Chondrocyte (in vitro differentiated cells): ENCODE data around the gene RAB17. TPM values are rescaled to one million over a fixed set of nuclear protein-coding genes. Genes with fewer than 3 reads are reported as not detected.

Experiments used
- DNase-seq: peaks from one replicate; pipeline ENCODE4 v3.0.0; 2021; ENCODE audit warnings: mixed read lengths, low spot score
- H3K27ac Mint-ChIP-seq: one replicate; pipeline ENCODE4 v1.8.0; 2021; ENCODE audit warnings: mild to moderate bottlenecking, moderate library complexity, mixed read lengths; ENCODE audit not compliant: unreplicated experiment
- H3K27me3 Mint-ChIP-seq: 2 replicates; pipeline ENCODE4 v1.8.0; 2021; ENCODE audit warnings: low read depth, mixed read lengths
- H3K36me3 Mint-ChIP-seq: 2 replicates; pipeline ENCODE4 v1.8.0; 2021; ENCODE audit warnings: low read depth, mixed read lengths
- H3K4me1 Mint-ChIP-seq: 2 replicates; pipeline ENCODE4 v1.8.0; 2021; ENCODE audit warnings: low read depth, mild to moderate bottlenecking, mixed read lengths
- H3K4me3 Mint-ChIP-seq: one replicate; pipeline ENCODE4 v1.8.0; 2021; ENCODE audit warnings: mild to moderate bottlenecking, moderate library complexity, mixed read lengths; ENCODE audit not compliant: unreplicated experiment
- H3K9me3 Mint-ChIP-seq: 2 replicates; pipeline ENCODE4 v1.8.0; 2021; ENCODE audit warnings: low read depth, mixed read lengths
- total RNA-seq: library from RNA; stranded (reverse); gene quantifications from 3 replicates; pipeline ENCODE4 v1.2.1, GENCODE V29; 2021
- TF ChIP-seq, protein P1 (sequence below): fragments of 200-600 bp; sonication (generic); IDR thresholded peaks from 2 replicates; pipeline ENCODE4 v1.5.0; 2021; ENCODE audit warnings: antibody characterized with exemption, mild to moderate bottlenecking, moderate library complexity

RAB17 gene
- total RNA-seq, 1 donor from 2014 or later, result 0.25 TPM

DNA sequence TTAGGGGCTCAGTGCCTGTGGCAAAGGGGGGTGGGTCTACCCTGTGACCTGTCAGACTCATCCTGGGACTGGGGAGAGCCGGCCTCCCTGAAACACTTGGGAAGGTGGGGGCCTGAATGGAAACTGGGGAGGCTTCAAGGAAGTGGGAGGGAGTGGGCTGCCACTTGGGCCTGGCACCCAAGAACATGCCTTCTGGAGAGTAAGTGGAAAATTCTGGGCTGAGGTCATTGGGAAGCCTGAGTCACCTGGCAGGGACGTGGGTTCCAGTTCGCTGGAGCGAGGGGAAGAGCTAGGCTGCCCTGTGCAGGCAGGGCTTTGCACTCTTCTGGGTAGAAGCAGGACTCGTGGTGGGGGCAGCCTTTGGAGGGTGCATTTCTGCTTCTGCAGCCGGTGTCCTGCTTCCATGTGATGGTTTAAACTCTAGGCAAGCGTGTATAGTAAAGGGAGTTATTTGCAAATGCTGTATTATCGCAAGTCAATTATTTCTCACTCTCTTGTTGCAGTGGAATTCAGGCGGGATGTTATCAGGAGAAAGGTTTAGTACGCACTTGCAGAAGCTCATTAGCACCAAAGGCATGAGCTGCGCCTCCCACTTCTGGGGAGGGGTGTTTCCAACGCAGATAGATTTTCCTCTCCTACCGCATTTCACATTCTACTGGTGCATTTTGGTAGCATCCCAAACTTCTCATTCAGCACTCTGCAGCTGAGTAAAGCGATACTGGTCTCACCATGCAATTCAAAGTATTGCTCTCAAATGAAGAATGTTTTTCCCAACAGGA lies 40.7 kb upstream of the RAB17 start:
- Mint-ChIP-seq H3K9me3 (peaks cover 11% of the 10 kb centered on the region), H3K27me3 (no peaks in the 10 kb centered on the region), H3K36me3 (peaks cover 7% of the 10 kb centered on the region), H3K27ac (peak overlapping the region; percentile 8), H3K4me3 (no peak overlapping the region), H3K4me1 (peaks cover 35% of the 10 kb centered on the region)
- TF ChIP-seq, protein P1, sequence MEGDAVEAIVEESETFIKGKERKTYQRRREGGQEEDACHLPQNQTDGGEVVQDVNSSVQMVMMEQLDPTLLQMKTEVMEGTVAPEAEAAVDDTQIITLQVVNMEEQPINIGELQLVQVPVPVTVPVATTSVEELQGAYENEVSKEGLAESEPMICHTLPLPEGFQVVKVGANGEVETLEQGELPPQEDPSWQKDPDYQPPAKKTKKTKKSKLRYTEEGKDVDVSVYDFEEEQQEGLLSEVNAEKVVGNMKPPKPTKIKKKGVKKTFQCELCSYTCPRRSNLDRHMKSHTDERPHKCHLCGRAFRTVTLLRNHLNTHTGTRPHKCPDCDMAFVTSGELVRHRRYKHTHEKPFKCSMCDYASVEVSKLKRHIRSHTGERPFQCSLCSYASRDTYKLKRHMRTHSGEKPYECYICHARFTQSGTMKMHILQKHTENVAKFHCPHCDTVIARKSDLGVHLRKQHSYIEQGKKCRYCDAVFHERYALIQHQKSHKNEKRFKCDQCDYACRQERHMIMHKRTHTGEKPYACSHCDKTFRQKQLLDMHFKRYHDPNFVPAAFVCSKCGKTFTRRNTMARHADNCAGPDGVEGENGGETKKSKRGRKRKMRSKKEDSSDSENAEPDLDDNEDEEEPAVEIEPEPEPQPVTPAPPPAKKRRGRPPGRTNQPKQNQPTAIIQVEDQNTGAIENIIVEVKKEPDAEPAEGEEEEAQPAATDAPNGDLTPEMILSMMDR, result no peak
- DNase-seq, result no peak

DNA sequence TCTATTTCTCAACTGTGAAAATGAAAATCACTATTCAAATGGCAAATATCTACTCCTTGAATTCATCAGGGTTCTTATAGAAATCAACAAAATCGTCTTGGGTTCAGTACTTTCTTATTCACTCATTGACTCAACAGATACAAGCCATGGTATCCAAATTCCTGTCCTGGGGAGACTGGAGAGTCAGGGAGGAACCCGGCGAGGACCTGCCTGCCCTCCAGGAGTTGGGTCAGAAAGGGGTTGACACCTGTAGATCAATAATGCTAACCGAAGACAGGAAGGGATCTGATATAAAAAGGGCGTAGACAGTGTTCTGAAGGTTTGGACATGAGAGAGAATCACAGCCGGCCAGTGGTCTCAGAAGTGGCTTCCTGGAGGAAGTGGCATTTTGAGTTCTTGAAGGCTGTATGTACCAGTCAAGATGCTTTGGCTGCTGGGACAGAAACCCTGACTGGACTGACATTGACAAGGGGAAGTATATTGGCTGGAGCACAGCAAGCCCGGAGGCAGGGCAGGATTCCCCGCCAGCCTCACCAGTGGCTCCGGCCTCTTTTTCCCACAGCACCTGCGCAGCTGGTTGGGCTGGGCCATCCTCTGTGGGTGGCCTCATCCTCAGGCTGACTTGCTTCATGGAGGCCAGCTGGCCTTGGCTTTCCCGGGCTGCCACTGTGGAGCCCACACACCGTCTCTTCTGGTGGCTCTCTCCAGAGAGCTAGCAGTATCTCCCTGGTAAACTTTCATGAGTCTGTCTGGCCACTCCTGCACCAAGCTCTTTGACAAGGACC lies 39.9 kb upstream of the RAB17 start:
- Mint-ChIP-seq H3K9me3 (peaks cover 11% of the 10 kb centered on the region), H3K27ac (no peak overlapping the region), H3K4me1 (peaks cover 35% of the 10 kb centered on the region), H3K27me3 (no peaks in the 10 kb centered on the region), H3K4me3 (no peak overlapping the region), H3K36me3 (peaks cover 7% of the 10 kb centered on the region)
- DNase-seq, result no peak
- TF ChIP-seq, protein P1, result no peak

DNA sequence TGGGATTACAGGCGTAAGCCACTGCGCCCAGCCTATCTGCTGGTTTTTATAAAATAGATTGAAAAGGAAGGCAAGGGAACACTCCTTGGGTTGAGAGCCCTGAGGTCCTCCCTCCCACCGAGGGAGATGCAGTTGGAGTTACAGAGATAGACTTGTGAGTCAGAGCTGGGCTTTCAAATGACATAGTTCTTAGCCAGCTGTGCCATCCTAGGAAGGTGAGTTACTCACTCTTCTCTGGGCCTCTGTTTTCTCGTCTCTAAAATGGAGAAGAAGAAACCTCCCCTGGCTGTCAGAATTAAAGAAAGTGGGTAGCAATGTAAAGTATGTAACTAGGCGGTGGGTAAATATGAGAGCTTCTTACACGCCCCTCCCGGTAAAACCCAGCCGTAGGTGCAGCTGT lies 39.2 kb upstream of the RAB17 start:
- Mint-ChIP-seq H3K9me3 (peaks cover 7% of the 10 kb centered on the region), H3K4me3 (no peak overlapping the region), H3K4me1 (peaks cover 35% of the 10 kb centered on the region), H3K27ac (no peak overlapping the region), H3K27me3 (no peaks in the 10 kb centered on the region), H3K36me3 (peaks cover 4% of the 10 kb centered on the region)
- TF ChIP-seq, protein P1, result no peak
- DNase-seq, result no peak

DNA sequence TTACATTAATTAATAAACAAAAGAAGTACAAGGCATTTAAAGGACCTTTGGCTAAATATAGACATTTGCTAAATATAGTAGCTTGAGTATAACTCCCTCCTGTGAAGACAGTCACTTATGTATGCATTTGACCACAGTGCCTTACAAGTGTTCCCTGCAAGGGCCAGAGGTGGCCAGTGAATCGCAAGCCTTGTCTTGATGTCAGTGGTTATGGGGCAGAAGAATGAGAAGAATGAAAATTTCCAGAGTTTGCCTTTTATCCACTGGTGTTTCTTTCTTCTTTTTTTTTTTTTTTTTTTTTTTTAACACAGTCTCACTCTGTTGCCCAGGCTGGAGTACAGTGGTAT lies 38.6 kb upstream of the RAB17 start:
- Mint-ChIP-seq H3K36me3 (peaks cover 2% of the 10 kb centered on the region), H3K4me3 (peak overlapping the region; percentile 78), H3K27ac (no peak overlapping the region), H3K9me3 (peaks cover 1% of the 10 kb centered on the region), H3K4me1 (peaks cover 35% of the 10 kb centered on the region), H3K27me3 (no peaks in the 10 kb centered on the region)
- TF ChIP-seq, protein P1, result no peak
- no peak for DNase-seq

DNA sequence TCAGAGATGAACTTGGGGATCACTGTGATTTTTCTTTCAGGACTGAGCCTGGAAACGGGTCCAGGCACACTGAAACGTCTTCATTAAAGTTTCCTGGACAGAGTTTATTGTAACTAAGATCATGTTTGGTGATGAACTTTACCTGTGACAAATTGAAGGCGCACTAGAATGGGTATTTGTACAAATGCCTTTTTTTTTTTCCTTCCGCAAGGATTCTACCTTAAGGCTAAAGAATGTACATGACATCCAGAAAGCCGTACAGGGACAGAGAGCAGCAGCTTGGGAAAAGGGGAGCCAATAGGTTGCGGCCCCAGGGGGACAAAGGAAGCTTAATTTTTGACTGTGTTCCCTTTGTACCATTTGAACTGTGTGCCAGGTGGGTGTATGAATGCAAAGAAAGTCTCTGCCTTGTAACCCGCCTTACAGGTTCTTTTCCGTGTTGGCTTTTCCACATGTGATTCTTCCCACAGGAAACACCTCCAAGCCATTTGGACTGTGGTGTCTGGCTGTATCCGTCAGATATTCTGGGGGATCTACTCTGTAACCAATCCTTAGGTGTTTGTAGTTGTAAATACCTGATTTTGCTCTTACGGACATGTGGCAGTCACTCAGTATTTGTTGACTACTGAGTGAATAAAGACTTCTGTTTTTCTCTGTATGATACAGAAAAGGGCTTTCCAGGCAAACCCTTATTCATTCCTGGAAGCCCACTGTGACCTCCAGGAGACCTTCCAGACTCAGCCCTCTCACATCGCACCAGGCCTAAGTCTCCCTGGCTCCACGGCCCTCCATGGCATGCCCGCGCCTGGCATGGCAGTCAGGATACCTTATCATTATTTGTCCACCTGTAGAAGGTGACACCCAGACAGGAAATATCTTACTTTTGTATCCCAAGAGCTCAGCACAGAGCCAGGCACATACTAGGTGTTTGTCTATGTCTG lies 38.0 kb upstream of the RAB17 start:
- Mint-ChIP-seq H3K36me3 (peaks cover 2% of the 10 kb centered on the region), H3K4me3 (peak overlapping the region; percentile 78), H3K27ac (peak overlapping the region; percentile 45), H3K27me3 (no peaks in the 10 kb centered on the region), H3K4me1 (peaks cover 35% of the 10 kb centered on the region), H3K9me3 (no peaks in the 10 kb centered on the region)
- no peak for DNase-seq
- TF ChIP-seq, protein P1, result no peak
